HCT116 (cell line): ENCODE results near the gene PAX8. TPM values are rescaled to one million over a fixed set of nuclear protein-coding genes. Genes with fewer than 3 reads are reported as not detected.

Source experiments
- ATAC-seq: fragments of 200-7000 bp; cut with Tn5 transposase; 2 replicates; pipeline ENCODE4 v1.9.1; 2020; ENCODE audit warnings: mild to moderate bottlenecking, moderate library complexity
- BruUV-seq: library from RNA; stranded (reverse); fragments of 400-500 nt; replicated peaks from 2 replicates; lab custom pipeline; 2021; lab: Mats Ljungman, UMichigan
- CTCF ChIA-PET: fragments of 300-600 bp; sonication (Branson Sonifier 250); formaldehyde crosslinking; loops from one replicate; lab custom pipeline; 2021; ENCODE audit warnings: antibody characterized with exemption; lab: Charles Lee
- POLR2A ChIA-PET: fragments of 300-600, 350-600 bp; sonication (Branson Sonifier 250); formaldehyde crosslinking; loops from one replicate; lab custom pipeline; 2021; ENCODE audit warnings: antibody characterized with exemption; lab: Charles Lee
- RAD21 ChIA-PET, 2 experiments: fragments of 300-600 bp; sonication (Branson Sonifier 250); formaldehyde crosslinking; loops; one replicate each; lab custom pipeline; 2023; ENCODE audit warnings: low total read pairs in 2 of 2; ENCODE audit not compliant: uncharacterized antibody in 2 of 2, unreplicated experiment in 2 of 2, low non-redundant PET in 1 of 2; lab: Charles Lee
- DNase-seq: peaks from one replicate; pipeline ENCODE4 v3.0.0-alpha.2; 2010; ENCODE audit warnings: low read depth, low spot score
- H2AFZ ChIP-seq: fragments of 200-600 bp; shearing (Covaris generic), sonication (generic); 2 replicates; pipeline ENCODE4 v1.6.1; 2017; ENCODE audit warnings: low read depth, mixed run types, mixed read lengths, antibody characterized with exemption, low read length; ENCODE audit not compliant: poor library complexity, severe bottlenecking
- H3K27ac ChIP-seq: 2 replicates; pipeline ENCODE4 v1.5.1; 2012; ENCODE audit warnings: low read depth, low read length
- H3K27me3 ChIP-seq: fragments of 200-600 bp; sonication (generic); 2 replicates; pipeline ENCODE4 v1.6.1; 2016; ENCODE audit warnings: mixed run types, low read length, mixed read lengths; ENCODE audit not compliant: insufficient read depth
- H3K36me3 ChIP-seq, 2 experiments: fragments of 200-500 bp in 1 of 2; fragments of 200-600 bp in 1 of 2; sonication (Bioruptor generic) in 1 of 2; sonication (generic) in 1 of 2; 2 replicates each; pipeline versions ENCODE4 v1.5.1 to v1.6.1; 2014 to 2016; ENCODE audit warnings: low read length in 2 of 2, inconsistent platforms in 1 of 2, mixed read lengths in 1 of 2, mixed run types in 1 of 2; ENCODE audit not compliant: insufficient read depth in 2 of 2, control insufficient read depth in 1 of 2
- H3K4me1 ChIP-seq, 2 experiments: fragments of 200-600 bp in 1 of 2; sonication (generic) in 1 of 2; 2 replicates each; pipeline versions ENCODE4 v1.5.1 to v1.6.1; 2012 to 2017; ENCODE audit warnings: low read length in 2 of 2, inconsistent platforms in 1 of 2, mild to moderate bottlenecking in 1 of 2, mixed read lengths in 1 of 2, mixed run types in 1 of 2, moderate library complexity in 1 of 2; ENCODE audit not compliant: insufficient read depth in 2 of 2, control insufficient read depth in 1 of 2
- H3K4me2 ChIP-seq: fragments of 200-600 bp; sonication (generic); 2 replicates; pipeline ENCODE4 v1.6.1; 2017; ENCODE audit warnings: mixed run types, low read length, mixed read lengths
- H3K4me3 ChIP-seq, 2 experiments: fragments of 200-600 bp in 1 of 2; sonication (generic) in 1 of 2; replicated peaks in 1 of 2; 2 replicates each; pipeline ENCODE4 v1.5.1; 2011 to 2016; ENCODE audit warnings: low read length in 2 of 2, control low read depth in 1 of 2, low read depth in 1 of 2, mild to moderate bottlenecking in 1 of 2, mixed read lengths in 1 of 2, mixed run types in 1 of 2
- H3K79me2 ChIP-seq: fragments of 200-600 bp; sonication (generic); 2 replicates; pipeline ENCODE4 v1.6.1; 2017; ENCODE audit warnings: mild to moderate bottlenecking, mixed run types, low read length, moderate library complexity, mixed read lengths; ENCODE audit not compliant: insufficient read depth
- H3K9ac ChIP-seq: fragments of 200-600 bp; sonication (generic); 2 replicates; pipeline ENCODE4 v1.6.1; 2016; ENCODE audit warnings: low read length, mixed read lengths
- H3K9me2 ChIP-seq: fragments of 200-600 bp; sonication (generic), shearing (Covaris generic); 2 replicates; pipeline ENCODE4 v1.6.1; 2017; ENCODE audit warnings: mixed run types, mild to moderate bottlenecking, moderate library complexity; ENCODE audit not compliant: insufficient read depth
- H3K9me3 ChIP-seq, 2 experiments: fragments of 200-500 bp in 1 of 2; fragments of 200-600 bp in 1 of 2; sonication (Bioruptor generic) in 1 of 2; sonication (generic) in 1 of 2; 2 replicates each; pipeline ENCODE4 v1.6.1; 2014 to 2017; ENCODE audit warnings: low read length in 2 of 2, mixed read lengths in 2 of 2, inconsistent platforms in 1 of 2, low read depth in 1 of 2, mild to moderate bottlenecking in 1 of 2, mixed run types in 1 of 2, moderate library complexity in 1 of 2; ENCODE audit not compliant: control insufficient read depth in 1 of 2, insufficient read depth in 1 of 2
- H4K20me1 ChIP-seq: fragments of 200-600 bp; sonication (generic), shearing (Covaris generic); 2 replicates; pipeline ENCODE4 v1.6.1; 2017; ENCODE audit warnings: mixed run types, mild to moderate bottlenecking, moderate library complexity; ENCODE audit not compliant: insufficient read depth
- CBX3 ChIP-seq: IDR thresholded peaks from 2 replicates; pipeline ENCODE4 v1.6.1; 2012; ENCODE audit warnings: low read depth
- CEBPB ChIP-seq: IDR thresholded peaks from 2 replicates; pipeline ENCODE4 v1.6.1; 2012; ENCODE audit warnings: low read depth
- CTCF ChIP-seq, 3 experiments: fragments of 200-600 bp in 1 of 3; sonication (generic) in 1 of 3; IDR thresholded peaks in 2 of 3; conservative IDR thresholded peaks in 1 of 3; 2 replicates each; pipeline ENCODE4 v1.5.1; 2012 to 2017; ENCODE audit warnings: low read depth in 2 of 3, low read length in 2 of 3, antibody characterized with exemption in 1 of 3, borderline replicate concordance in 1 of 3, control low read depth in 1 of 3, mild to moderate bottlenecking in 1 of 3, mixed read lengths in 1 of 3, mixed run types in 1 of 3, moderate library complexity in 1 of 3; ENCODE audit not compliant: insufficient read depth in 1 of 3
- EGR1 ChIP-seq: IDR thresholded peaks from 2 replicates; pipeline ENCODE4 v1.6.1; 2012; ENCODE audit warnings: low read depth
- ELF1 ChIP-seq: IDR thresholded peaks from 2 replicates; pipeline ENCODE4 v1.6.1; 2012; ENCODE audit warnings: low read depth, borderline replicate concordance
- EZH2 ChIP-seq: fragments of 200-600 bp; sonication (generic); IDR thresholded peaks from 2 replicates; pipeline ENCODE4 v1.6.1; 2017; ENCODE audit warnings: antibody characterized with exemption, mixed run types
- EZH2phosphoT487 ChIP-seq: fragments of 200-600 bp; IDR thresholded peaks from 2 replicates; pipeline ENCODE4 v1.6.1; 2018; ENCODE audit warnings: antibody characterized with exemption, borderline replicate concordance
- JUND ChIP-seq: IDR thresholded peaks from 2 replicates; pipeline ENCODE4 v1.6.1; 2012
- MAX ChIP-seq: IDR thresholded peaks from 2 replicates; pipeline ENCODE4 v1.6.1; 2012
- POLR2A ChIP-seq: IDR thresholded peaks from 2 replicates; pipeline ENCODE4 v1.7.0; 2011; ENCODE audit warnings: borderline replicate concordance; ENCODE audit not compliant: insufficient read depth, insufficient read length; ENCODE audit errors: extremely low read depth
- POLR2AphosphoS5 ChIP-seq: IDR thresholded peaks from 2 replicates; pipeline ENCODE4 v1.6.1; 2011; ENCODE audit warnings: mild to moderate bottlenecking, low read depth, low read length, moderate library complexity
- SP1 ChIP-seq: IDR thresholded peaks from 2 replicates; pipeline ENCODE4 v1.6.1; 2012; ENCODE audit warnings: low read depth
- YY1 ChIP-seq: IDR thresholded peaks from 2 replicates; pipeline ENCODE4 v1.6.1; 2011; ENCODE audit warnings: low read length, low read depth, moderate library complexity, mild to moderate bottlenecking; ENCODE audit not compliant: insufficient replicate concordance; ENCODE audit errors: extremely low read depth
- ZBTB33 ChIP-seq: IDR thresholded peaks from 2 replicates; pipeline ENCODE4 v1.6.1; 2011; ENCODE audit warnings: mild to moderate bottlenecking, low read length, moderate library complexity; ENCODE audit not compliant: insufficient replicate concordance; ENCODE audit errors: extremely low read depth
- intact Hi-C: fragments of 100-400 bp; cut with micrococcal nuclease; formaldehyde crosslinking; loops from 2 replicates; pipeline ENCODE4 v1.10.0; 2022
- total RNA-seq: library from RNA; stranded (reverse); gene quantifications from one replicate; pipeline ENCODE4 v1.2.1, GENCODE V29; 2021; ENCODE audit not compliant: unreplicated experiment
- TF ChIP-seq, protein P1 (sequence below): IDR thresholded peaks from 2 replicates; pipeline ENCODE4 v1.6.1; 2012; ENCODE audit warnings: low read depth

PAX8 gene
- total RNA-seq, 1 experiment from 2014 or later, result 4.4 TPM

- Histone ChIP-seq H3K4me2 (no peak overlapping the region), H3K36me3 (no peaks in the 10 kb centered on the region), H3K4me3 (no peak overlapping the region), H3K4me1 (peaks cover under 1 to 5% of the 10 kb centered on the region in 2 experiments; a peak in 3 of 4 replicates)
- DNase-seq, result no peak
- BruUV-seq, result no TSS peak
- TF ChIP-seq CEBPB (no peak), YY1 (no peak), SP1 (no peak), POLR2A (no peak), CTCF (IDR thresholded peaks at IDR 0.05 in 2 of 3, conservative IDR thresholded peaks at IDR 0.05 in 1 of 3; ENCODE audit: borderline replicate concordance in 1 of 3, insufficient read depth in 1 of 3, low read depth in 2 of 3, low read length in 2 of 3) (no peak), EZH2 (no peak), EZH2phosphoT487 (no peak), JUND (no peak), EGR1 (no peak), ZBTB33 (no peak), ELF1 (no peak), POLR2AphosphoS5 (no peak), CBX3 (no peak), MAX (no peak)
- TF ChIP-seq, protein P1, sequence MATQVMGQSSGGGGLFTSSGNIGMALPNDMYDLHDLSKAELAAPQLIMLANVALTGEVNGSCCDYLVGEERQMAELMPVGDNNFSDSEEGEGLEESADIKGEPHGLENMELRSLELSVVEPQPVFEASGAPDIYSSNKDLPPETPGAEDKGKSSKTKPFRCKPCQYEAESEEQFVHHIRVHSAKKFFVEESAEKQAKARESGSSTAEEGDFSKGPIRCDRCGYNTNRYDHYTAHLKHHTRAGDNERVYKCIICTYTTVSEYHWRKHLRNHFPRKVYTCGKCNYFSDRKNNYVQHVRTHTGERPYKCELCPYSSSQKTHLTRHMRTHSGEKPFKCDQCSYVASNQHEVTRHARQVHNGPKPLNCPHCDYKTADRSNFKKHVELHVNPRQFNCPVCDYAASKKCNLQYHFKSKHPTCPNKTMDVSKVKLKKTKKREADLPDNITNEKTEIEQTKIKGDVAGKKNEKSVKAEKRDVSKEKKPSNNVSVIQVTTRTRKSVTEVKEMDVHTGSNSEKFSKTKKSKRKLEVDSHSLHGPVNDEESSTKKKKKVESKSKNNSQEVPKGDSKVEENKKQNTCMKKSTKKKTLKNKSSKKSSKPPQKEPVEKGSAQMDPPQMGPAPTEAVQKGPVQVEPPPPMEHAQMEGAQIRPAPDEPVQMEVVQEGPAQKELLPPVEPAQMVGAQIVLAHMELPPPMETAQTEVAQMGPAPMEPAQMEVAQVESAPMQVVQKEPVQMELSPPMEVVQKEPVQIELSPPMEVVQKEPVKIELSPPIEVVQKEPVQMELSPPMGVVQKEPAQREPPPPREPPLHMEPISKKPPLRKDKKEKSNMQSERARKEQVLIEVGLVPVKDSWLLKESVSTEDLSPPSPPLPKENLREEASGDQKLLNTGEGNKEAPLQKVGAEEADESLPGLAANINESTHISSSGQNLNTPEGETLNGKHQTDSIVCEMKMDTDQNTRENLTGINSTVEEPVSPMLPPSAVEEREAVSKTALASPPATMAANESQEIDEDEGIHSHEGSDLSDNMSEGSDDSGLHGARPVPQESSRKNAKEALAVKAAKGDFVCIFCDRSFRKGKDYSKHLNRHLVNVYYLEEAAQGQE, result no peak
- TF ChIP-seq, all 23 proteins: peak for 0
- ChIA-PET CTCF (interaction anchor here (0.8 kb wide), 1 partner anchor 25 kb away, joined by 3 read pairs; no protein-coding TSS in a partner anchor), RAD21 (no interaction called here), POLR2A (no interaction called here)
- Histone ChIP-seq H3K9ac (no peak overlapping the region), H2AFZ (no peak overlapping the region), H4K20me1 (no peaks in the 10 kb centered on the region), H3K79me2 (no peaks in the 10 kb centered on the region), H3K27ac (no peak overlapping the region), H3K27me3 (no peaks in the 10 kb centered on the region), H3K9me2 (peaks cover 4% of the 10 kb centered on the region; the same call in 1 of the 2 replicates), H3K9me3 (no peaks in the 10 kb centered on the region)
- intact Hi-C loops, result no loop called here
- no peak for ATAC-seq
Observed at GRCh38 chr2:113225263-113226259, 53.2 kb downstream of the PAX8 start.
